Tibial nerve (tissue), 4 donors: ENCODE results near the gene WDR70.

ENCODE experiments used
- EP300 ChIP-seq, 2 donors: sonication (generic); formaldehyde crosslinking; IDR thresholded peaks; one replicate each; pipeline ENCODE4 v1.6.1; 2017; ENCODE audit warnings: antibody characterized with exemption in 2 of 2, mild to moderate bottlenecking in 1 of 2
- POLR2A ChIP-seq, 2 donors: fragments of 450-650 bp; IDR thresholded peaks; one replicate each; pipeline ENCODE4 v1.6.1; 2017; ENCODE audit warnings: antibody characterized with exemption in 2 of 2, mild to moderate bottlenecking in 2 of 2, moderate library complexity in 2 of 2
- TF ChIP-seq, protein P1 (sequence below), 5 experiments: fragments of 200-600 bp in 3 of 5; fragments of 450-650 bp in 2 of 5; sonication (generic) in 3 of 5; IDR thresholded peaks; one replicate each; pipeline ENCODE4 v1.5.1; 2016 to 2019; ENCODE audit warnings: antibody characterized with exemption in 5 of 5, mild to moderate bottlenecking in 3 of 5, moderate library complexity in 2 of 5

DNA sequence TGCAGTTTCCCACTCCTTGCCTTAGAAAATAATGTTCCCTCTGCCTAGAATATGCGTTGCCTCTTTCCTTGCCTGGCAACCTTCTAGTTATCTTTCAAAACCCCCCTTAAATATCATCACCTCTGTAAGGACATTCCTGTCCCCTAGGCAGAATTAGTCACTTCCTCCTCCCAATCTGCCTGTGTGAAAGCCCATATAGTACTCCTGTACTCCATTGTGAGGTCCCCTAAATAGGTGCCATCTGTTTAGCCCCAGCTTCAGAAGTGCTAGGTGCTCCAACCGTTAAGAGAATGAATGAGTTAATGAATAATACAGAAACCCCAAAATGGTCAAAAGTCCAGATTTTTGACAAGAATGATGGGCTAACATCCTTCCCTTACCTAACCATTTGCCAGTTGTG is 279.3 kb downstream of the WDR70 start:
- TF ChIP-seq, protein P1, sequence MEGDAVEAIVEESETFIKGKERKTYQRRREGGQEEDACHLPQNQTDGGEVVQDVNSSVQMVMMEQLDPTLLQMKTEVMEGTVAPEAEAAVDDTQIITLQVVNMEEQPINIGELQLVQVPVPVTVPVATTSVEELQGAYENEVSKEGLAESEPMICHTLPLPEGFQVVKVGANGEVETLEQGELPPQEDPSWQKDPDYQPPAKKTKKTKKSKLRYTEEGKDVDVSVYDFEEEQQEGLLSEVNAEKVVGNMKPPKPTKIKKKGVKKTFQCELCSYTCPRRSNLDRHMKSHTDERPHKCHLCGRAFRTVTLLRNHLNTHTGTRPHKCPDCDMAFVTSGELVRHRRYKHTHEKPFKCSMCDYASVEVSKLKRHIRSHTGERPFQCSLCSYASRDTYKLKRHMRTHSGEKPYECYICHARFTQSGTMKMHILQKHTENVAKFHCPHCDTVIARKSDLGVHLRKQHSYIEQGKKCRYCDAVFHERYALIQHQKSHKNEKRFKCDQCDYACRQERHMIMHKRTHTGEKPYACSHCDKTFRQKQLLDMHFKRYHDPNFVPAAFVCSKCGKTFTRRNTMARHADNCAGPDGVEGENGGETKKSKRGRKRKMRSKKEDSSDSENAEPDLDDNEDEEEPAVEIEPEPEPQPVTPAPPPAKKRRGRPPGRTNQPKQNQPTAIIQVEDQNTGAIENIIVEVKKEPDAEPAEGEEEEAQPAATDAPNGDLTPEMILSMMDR (IDR thresholded peaks at IDR 0.05) = no peak
- TF ChIP-seq EP300 (IDR thresholded peaks at IDR 0.05) (no peak), POLR2A (IDR thresholded peaks at IDR 0.05) (no peak)
